ENCODE results near the gene PDE3A. TPM values are rescaled to one million over a fixed set of nuclear protein-coding genes. Genes with fewer than 3 reads are reported as not detected.

Gene PDE3A
- total RNA-seq, 6 experiments from 2014 or later, result 0.79 to 2.4 (median 1.3) TPM

DNA sequence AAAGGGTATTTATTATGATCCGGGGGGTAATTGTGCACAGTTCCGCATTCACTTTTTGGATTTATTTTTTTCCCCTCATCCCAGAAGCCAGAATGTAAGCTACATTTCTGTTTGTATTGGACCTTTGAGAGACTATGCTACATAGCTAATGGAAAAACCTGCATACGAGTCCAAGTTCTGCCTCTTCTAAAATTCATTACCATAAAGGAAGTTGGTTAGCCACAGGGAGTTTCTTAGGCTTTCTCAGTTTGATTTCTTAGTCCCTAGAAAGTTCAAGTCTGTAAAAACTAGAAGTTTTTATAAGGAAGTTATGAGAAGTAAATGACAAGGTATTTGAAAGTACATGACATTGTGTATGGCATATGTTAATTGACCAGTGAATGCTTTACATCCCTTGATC, 138.7 kb downstream of the PDE3A start:
- no peak overlapping the region for H3K4me3 ChIP-seq
- H3K4me1 ChIP-seq, result no peaks in the 10 kb centered on the region
- intact Hi-C loops (cut with DNase I), result no loop called here
- DNase-seq, result no peak
- no peaks in the 10 kb centered on the region for H3K9me3 ChIP-seq
- H3K27ac ChIP-seq, result no peak overlapping the region
- 67% methylated on average over 3 of the region's 3 CpGs for WGBS (ENCODE audit: insufficient coverage, low coverage, low lambda C conversion rate, missing lambda C conversion rate)
- H3K27me3 ChIP-seq, result no peaks in the 10 kb centered on the region
- no peaks in the 10 kb centered on the region for H3K36me3 ChIP-seq
- ATAC-seq, result no peak
- TF ChIP-seq, protein P1, sequence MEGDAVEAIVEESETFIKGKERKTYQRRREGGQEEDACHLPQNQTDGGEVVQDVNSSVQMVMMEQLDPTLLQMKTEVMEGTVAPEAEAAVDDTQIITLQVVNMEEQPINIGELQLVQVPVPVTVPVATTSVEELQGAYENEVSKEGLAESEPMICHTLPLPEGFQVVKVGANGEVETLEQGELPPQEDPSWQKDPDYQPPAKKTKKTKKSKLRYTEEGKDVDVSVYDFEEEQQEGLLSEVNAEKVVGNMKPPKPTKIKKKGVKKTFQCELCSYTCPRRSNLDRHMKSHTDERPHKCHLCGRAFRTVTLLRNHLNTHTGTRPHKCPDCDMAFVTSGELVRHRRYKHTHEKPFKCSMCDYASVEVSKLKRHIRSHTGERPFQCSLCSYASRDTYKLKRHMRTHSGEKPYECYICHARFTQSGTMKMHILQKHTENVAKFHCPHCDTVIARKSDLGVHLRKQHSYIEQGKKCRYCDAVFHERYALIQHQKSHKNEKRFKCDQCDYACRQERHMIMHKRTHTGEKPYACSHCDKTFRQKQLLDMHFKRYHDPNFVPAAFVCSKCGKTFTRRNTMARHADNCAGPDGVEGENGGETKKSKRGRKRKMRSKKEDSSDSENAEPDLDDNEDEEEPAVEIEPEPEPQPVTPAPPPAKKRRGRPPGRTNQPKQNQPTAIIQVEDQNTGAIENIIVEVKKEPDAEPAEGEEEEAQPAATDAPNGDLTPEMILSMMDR (IDR thresholded peaks at IDR 0.05), result no peak
- TF ChIP-seq POLR2A (IDR thresholded peaks at IDR 0.05), result no peak

DNA sequence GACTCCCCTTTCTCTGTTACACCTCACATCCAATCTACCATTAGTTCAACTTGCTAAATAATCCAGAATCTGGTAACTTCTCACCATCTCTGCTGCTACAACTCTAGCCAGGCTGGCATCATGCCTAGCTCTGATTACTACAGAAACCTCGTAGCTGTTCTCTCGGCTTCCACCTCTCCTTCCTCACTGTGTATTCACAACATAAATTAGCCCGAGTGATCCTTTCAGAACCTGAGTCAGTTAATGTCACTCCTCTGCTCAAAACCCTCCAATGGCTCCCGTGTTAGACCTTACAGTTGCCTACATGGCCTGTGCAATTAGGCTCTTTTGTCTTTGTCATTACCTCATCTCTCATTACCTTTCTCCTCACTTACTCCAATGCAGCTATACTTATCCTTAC, 139.4 kb downstream of the PDE3A start:
- TF ChIP-seq, protein P1 (IDR thresholded peaks at IDR 0.05), result no peak
- TF ChIP-seq POLR2A (IDR thresholded peaks at IDR 0.05), result no peak
- no peaks in the 10 kb centered on the region for H3K4me1 ChIP-seq
- H3K9me3 ChIP-seq, result no peaks in the 10 kb centered on the region
- H3K4me3 ChIP-seq, result no peak overlapping the region
- 46% methylated on average over 4 of the region's 4 CpGs for WGBS (ENCODE audit: insufficient coverage, low coverage, low lambda C conversion rate, missing lambda C conversion rate)
- H3K27ac ChIP-seq, result no peak overlapping the region
- no peaks in the 10 kb centered on the region for H3K36me3 ChIP-seq
- intact Hi-C loops (cut with DNase I), result no loop called here
- H3K27me3 ChIP-seq, result no peaks in the 10 kb centered on the region
- ATAC-seq (no peak), DNase-seq (no peak)

DNA sequence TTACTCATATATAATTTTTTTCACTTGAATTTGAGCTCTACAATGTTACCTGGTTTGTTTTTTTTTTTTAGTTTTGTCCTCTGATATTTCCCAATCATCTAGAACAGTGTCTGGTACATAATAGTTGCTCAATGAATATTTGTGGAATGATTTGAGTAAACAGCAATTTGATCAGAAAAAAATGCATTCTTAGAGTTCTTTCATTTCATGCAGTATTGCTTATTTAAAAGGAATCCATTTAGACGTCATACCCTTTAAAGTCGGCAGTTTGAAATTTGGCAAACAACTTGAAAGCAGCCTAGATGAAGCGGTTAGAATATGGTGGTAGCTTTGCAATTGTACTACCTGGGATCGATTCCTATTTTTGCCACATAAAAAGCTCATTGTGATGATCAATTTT, 140.0 kb downstream of the PDE3A start:
- no peaks in the 10 kb centered on the region for H3K27me3 ChIP-seq
- intact Hi-C loops (cut with DNase I), result no loop called here
- WGBS (ENCODE audit: insufficient coverage, low coverage, low lambda C conversion rate, missing lambda C conversion rate), result 63% methylated on average over 4 of the region's 4 CpGs

GRCh38 chr12:20508962-20509361, 140.6 kb downstream of the PDE3A start:
- Histone ChIP-seq H3K27ac (no peak overlapping the region), H3K36me3 (no peaks in the 10 kb centered on the region), H3K4me1 (no peaks in the 10 kb centered on the region), H3K4me3 (no peak overlapping the region), H3K27me3 (no peaks in the 10 kb centered on the region), H3K9me3 (no peaks in the 10 kb centered on the region)
- no peak for DNase-seq
- TF ChIP-seq, protein P1 (IDR thresholded peaks at IDR 0.05), result no peak
- TF ChIP-seq POLR2A (IDR thresholded peaks at IDR 0.05), result no peak
- intact Hi-C loops (cut with DNase I), result no loop called here
- 83% methylated on average over 5 of the region's 5 CpGs for WGBS (ENCODE audit: insufficient coverage, low coverage, low lambda C conversion rate, missing lambda C conversion rate)
- no peak for ATAC-seq

More for the DNA sequence above, 140.0 kb downstream of the PDE3A start:
- Histone ChIP-seq H3K4me3 (no peak overlapping the region), H3K27ac (no peak overlapping the region), H3K9me3 (no peaks in the 10 kb centered on the region), H3K36me3 (no peaks in the 10 kb centered on the region), H3K4me1 (no peaks in the 10 kb centered on the region)
- TF ChIP-seq, protein P1 (IDR thresholded peaks at IDR 0.05), result no peak
- no peak for TF ChIP-seq POLR2A (IDR thresholded peaks at IDR 0.05)
- no peak for DNase-seq
- no peak for ATAC-seq

- Histone ChIP-seq H3K27ac (no peak overlapping the region), H3K36me3 (no peaks in the 10 kb centered on the region), H3K4me1 (no peaks in the 10 kb centered on the region), H3K4me3 (no peak overlapping the region), H3K9me3 (no peaks in the 10 kb centered on the region), H3K27me3 (no peaks in the 10 kb centered on the region)
- DNase-seq (no peak), ATAC-seq (no peak)
- 64% methylated on average over 1 of the region's 1 CpG for WGBS (ENCODE audit: insufficient coverage, low coverage, low lambda C conversion rate, missing lambda C conversion rate)
- TF ChIP-seq POLR2A (IDR thresholded peaks at IDR 0.05), result no peak
- intact Hi-C loops (cut with DNase I), result no loop called here
Measured at GRCh38 chr12:20510811-20511210, 142.5 kb downstream of the PDE3A start.
